Suprapubic skin (tissue), 4 donors: ENCODE measurements around the gene AFMID.

Source experiments
- EP300 ChIP-seq: sonication (generic); formaldehyde crosslinking; IDR thresholded peaks from one replicate; pipeline ENCODE4 v1.6.1; 2017; ENCODE audit warnings: antibody characterized with exemption
- POLR2A ChIP-seq, 2 donors: fragments of 450-650 bp; IDR thresholded peaks; one replicate each; pipeline ENCODE4 v1.6.1; 2017; ENCODE audit warnings: antibody characterized with exemption in 2 of 2, mild to moderate bottlenecking in 2 of 2, moderate library complexity in 2 of 2
- POLR2AphosphoS5 ChIP-seq, 3 donors: sonication (generic); formaldehyde crosslinking; IDR thresholded peaks; one replicate each; pipeline ENCODE4 v1.6.1; 2017; ENCODE audit warnings: antibody characterized with exemption in 3 of 3
- TF ChIP-seq, protein P1 (sequence below), 2 donors: fragments of 200-600 bp in 1 of 2; fragments of 450-650 bp in 1 of 2; sonication (generic) in 1 of 2; IDR thresholded peaks; one replicate each; pipeline ENCODE4 v1.5.1; 2016 to 2019; ENCODE audit warnings: antibody characterized with exemption in 2 of 2, mild to moderate bottlenecking in 1 of 2, moderate library complexity in 1 of 2

GRCh38 chr17:78174870-78175642, 12.1 kb upstream of the AFMID start:
- no peak for TF ChIP-seq POLR2A (IDR thresholded peaks at IDR 0.05)
- TF ChIP-seq, protein P1, sequence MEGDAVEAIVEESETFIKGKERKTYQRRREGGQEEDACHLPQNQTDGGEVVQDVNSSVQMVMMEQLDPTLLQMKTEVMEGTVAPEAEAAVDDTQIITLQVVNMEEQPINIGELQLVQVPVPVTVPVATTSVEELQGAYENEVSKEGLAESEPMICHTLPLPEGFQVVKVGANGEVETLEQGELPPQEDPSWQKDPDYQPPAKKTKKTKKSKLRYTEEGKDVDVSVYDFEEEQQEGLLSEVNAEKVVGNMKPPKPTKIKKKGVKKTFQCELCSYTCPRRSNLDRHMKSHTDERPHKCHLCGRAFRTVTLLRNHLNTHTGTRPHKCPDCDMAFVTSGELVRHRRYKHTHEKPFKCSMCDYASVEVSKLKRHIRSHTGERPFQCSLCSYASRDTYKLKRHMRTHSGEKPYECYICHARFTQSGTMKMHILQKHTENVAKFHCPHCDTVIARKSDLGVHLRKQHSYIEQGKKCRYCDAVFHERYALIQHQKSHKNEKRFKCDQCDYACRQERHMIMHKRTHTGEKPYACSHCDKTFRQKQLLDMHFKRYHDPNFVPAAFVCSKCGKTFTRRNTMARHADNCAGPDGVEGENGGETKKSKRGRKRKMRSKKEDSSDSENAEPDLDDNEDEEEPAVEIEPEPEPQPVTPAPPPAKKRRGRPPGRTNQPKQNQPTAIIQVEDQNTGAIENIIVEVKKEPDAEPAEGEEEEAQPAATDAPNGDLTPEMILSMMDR (IDR thresholded peaks at IDR 0.05): no peak
- TF ChIP-seq EP300: no peak
- no peak for TF ChIP-seq POLR2AphosphoS5 (IDR thresholded peaks at IDR 0.05)
